H54 (cell line): ENCODE measurements around the gene PTDSS2.
"Not testable (repeated sequence)": the region's sequence is repeated elsewhere in the genome, so short reads cannot be mapped to it uniquely, and the experiment has no call there.

Experiments used
- DNase-seq: peaks from one replicate; pipeline ENCODE4 v3.0.0; 2011; ENCODE audit warnings: low spot score, mixed read lengths; ENCODE audit not compliant: insufficient read length
- FAIRE-seq: peaks from 3 replicates; lab custom pipeline; 2011; peaks lifted over from hg19 to GRCh38; lab: Jason Lieb, UNC
- POLR2A ChIP-seq: IDR thresholded peaks from 2 replicates; pipeline ENCODE4 v1.6.1; 2011; ENCODE audit warnings: low read depth, mild to moderate bottlenecking, low read length

Gene PTDSS2

DNA sequence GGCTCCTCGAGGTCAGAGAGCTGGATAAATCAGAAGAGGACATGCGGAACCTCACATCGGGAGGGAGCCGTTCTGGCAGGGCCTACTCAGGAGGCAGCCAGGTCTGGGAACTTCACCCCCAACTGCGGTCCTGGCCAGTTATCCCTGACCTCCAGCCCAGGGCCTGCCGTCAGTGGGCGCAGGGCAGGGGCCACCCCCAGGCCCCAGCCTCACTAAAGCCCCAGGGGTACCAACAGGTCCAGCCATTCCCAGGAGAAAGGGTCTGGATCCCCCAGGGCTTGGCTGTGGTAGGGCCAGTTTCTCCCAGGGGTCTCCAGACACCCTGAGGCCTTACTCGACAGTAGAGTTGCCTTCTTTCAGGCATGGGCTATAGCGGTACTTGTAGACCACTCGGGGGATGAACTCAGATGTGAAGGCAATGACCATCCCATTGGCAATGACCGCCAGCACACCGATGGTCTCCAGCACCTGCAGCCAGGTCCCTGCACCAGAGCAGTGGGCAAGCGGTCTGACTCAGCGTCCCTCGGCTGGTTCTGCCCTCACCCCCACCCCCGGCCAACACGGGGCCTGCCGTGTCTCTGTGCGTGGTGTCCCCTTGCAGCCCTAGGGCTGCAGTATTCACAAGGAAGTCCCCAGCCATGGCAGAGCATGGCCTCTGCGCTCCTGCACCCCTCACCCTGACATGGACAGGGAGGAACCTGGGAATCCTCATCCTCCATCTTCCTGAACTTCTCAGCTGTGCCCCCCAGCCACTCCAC is 30.7 kb upstream of the PTDSS2 start:
- FAIRE-seq = no peak
- DNase-seq = no peak
- no peak for TF ChIP-seq POLR2A

DNA sequence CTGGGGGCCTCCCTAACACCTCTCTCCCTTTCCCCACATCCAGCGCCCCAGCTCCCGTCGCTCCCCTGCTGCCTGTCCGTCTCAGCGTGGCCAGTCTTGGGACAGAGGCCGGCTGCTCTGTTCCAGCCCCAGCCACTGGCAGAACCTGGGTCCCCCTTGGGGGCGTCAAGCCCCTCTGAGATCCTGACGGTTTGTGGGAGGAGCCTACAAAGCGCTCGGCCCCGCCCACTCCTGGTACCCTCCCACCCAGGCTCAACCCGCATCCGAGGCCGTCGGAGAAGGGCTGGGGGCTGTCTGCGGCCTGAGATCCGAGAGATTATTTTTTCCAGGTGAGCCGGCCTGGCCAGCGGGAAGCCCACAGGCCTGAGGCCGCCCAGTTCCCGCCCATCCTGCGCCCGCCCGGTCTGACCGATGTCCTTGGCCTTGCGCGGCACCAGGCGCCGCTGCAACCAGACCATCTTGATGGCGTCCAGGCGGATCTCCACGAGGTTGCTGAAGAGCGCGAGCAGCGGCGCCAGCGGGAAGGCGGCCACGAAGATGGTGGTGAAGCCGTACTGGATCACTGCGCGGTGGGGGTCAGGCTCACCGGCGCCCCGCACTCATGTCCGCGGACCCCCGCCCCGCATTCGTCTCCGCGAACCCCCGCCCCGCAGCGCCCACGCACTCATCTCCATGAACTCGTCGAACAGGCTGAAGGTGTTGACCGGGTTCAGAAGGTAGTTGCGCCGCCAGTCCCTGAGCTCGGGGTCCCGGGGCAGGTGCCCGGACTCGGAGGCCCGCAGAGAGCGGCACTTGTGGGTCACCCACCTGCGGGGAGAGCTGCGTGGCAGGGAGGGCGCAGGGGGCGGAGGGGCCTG is 29.8 kb upstream of the PTDSS2 start:
- no peak for TF ChIP-seq POLR2A
- DNase-seq (no peak), FAIRE-seq (no peak)

DNA sequence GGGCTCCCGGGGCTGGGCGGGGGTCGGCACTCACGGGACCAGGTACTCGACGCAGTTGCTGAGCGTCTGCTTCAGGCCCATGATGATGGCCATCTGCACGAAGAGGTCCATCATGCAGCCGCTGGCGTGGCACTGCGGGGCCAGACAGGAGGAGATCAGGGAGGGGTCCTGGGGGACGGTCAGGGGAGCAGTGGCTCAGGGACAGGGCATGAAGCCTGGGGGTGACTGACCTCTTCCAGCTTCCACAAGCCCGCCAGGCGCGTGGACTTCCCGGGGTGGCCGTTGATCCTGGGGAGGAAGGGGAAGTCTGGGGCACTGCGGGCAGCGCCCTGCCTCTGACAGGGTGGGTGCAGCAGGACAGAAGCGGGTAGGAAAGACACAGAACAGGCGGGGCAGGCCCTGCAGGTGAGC is 29.2 kb upstream of the PTDSS2 start:
- no peak for TF ChIP-seq POLR2A
- DNase-seq = no peak
- FAIRE-seq = no peak

DNA sequence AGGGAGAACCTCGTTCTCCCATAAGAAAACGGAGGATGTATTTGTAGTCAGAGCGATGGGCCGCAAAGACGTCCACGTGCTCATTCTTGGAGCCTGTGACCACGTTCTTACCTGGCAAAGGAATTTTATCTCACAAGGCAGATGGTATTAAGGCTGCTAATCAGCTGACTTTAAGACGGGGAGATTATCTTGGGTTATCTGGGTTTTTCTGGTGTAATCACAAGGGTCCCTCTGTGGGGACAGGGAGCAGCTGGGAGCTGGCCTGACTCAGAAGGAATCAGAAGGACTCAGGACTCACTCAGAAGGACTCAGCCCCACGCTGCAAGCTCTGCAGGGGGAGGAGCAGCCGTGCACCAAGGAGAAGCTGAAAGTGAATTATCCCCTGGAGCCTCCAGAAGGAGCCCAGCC is 27.8 kb upstream of the PTDSS2 start:
- TF ChIP-seq POLR2A = no peak
- DNase-seq (no peak), FAIRE-seq (no peak)

DNA sequence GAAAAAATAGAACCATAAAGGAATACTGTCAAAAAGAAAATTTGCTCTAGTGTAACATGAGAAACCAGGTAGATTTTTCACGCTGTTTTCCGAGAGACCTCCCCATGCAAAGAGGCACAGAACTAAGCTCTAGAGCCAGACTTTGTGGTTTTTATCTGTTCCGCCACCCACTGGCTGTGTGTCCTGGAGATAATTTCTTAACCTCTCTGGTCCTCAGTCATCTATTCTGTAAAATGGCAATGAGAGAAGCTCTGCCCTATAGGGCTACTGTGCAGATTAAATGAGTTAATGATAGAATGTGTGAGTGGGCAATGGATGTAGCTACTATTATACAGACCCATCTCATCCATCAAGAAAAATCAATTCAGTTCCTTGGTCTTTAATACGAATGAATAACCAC is 25.8 kb upstream of the PTDSS2 start:
- DNase-seq (no peak), FAIRE-seq (no peak)
- TF ChIP-seq POLR2A = no peak

DNA sequence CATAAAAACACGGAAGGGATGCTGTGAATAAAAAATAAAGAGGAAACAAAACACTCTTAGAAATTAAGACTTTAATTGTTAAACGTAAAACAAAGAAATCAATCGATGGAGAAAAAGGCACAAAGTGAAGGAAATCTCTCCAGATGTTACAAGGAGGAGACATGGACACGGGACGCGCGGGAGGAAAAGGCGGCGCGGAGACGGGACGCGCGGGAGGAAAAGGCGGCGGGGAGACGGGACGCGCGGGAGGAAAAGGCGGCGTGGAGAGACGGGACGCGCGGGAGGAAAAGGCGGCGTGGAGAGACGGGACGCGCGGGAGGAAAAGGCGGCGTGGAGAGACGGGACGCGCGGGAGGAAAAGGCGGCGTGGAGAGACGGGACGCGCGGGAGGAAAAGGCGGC is 25.3 kb upstream of the PTDSS2 start:
- not testable (repeated sequence) for FAIRE-seq, DNase-seq

DNA sequence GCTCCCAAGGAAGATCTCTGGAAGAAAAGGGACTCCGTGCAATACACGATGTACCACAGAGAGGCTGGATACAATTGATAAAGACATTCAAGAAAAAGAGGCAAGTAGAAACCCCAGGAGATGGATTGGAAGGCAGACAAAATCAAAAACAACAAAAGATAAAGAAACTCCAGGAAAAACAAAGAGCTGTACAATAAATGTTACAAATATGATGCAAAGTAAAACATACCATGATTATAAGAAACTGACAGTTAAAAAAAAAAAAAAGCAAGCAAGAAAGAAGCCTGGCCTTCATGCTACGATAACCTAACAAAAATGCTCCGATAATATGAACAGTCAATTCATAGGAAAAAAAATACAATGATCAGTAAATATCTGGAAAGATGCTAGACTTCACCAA is 24.8 kb upstream of the PTDSS2 start:
- FAIRE-seq = no peak

DNA sequence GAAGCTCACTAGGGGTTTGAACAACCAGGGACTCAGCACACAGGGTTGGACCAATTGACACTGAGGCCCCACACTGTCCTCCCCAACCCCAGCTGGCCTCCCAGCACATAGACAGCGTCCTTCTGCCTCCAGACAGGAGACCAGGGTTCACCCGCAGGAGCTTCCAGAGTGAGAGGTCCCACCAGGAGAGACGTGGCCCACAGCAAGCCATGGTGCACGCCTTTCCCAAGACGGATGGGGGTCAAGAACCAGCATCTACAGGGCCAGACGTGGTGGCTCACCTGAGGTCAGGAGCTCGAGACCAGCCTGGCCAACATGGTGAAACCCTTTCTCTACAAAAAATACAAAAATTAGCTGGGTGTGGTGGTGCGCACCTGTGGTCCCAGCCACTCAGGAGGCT is 23.2 kb upstream of the PTDSS2 start:
- no peak for FAIRE-seq
- no peak for TF ChIP-seq POLR2A
- no peak for DNase-seq

More for the DNA sequence above, 24.8 kb upstream of the PTDSS2 start:
- DNase-seq = no peak
- TF ChIP-seq POLR2A = no peak

DNA sequence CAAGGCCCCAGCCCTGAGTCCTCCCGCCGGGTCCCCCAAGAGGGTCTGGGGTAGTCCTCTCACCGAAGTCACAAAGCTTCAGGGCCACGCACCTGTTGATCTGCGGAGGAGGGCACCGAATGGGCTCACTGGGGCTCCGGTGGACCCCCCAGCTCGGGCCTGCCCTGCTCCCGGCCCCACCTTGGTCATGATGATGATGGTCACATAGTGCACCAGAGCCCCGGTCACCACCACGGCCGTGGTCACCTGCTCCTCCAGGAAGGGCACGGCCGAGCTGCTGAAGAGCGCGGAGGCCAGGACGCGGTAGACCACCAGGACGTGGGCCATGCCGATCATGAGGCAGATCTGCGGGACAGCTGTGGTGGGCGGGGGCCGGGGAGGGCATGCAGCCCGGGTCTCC is 21.8 kb upstream of the PTDSS2 start:
- TF ChIP-seq POLR2A = no peak
- no peak for DNase-seq
- FAIRE-seq = no peak

DNA sequence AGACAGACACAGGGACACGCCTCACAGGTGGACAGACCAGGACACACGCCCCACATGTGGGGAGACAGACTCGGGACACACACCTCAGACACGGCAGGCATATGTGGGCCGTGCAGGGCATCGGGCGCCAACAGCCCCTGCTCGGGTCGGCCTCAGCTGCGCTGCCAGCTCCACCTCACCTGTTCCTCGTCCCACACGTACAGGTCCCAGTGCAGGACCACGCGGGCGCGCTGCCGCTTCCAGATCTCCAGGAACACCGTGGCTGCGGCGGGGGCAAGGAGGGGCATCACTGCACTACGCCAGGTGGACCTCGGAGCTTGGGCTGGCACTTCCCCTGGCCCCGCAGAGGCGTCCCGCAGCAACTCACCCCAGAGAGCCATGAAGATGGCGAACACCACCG is 20.7 kb upstream of the PTDSS2 start:
- DNase-seq = no peak
- FAIRE-seq = no peak
- TF ChIP-seq POLR2A = no peak

DNA sequence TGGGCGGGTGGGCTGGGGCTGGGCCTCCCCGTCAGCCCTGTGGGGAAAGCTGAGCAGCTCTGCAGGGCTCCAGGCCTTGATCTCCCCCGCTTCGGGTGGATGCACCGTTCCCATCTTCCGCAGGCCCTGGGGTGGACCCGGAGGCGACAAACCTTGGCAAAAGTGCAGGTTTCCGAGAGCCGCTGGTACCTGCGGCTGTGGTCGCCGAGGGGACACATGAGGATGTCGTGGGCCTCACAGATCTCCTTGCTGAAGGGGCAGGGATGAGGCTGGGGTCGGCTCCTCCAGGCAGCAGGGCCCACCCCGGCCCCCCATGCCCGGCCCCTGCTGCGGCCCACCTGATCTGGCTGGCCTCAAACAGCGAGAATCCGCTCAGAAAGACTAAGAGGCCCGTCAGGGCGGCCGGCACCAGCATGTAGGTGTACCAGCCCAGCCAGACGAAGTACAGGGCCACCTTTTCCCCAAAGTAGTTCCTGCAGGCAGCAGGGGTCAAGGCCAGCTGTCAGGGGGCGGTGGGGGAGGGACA is 20.1 kb upstream of the PTDSS2 start:
- FAIRE-seq (no peak), DNase-seq (no peak)
- TF ChIP-seq POLR2A = no peak

DNA sequence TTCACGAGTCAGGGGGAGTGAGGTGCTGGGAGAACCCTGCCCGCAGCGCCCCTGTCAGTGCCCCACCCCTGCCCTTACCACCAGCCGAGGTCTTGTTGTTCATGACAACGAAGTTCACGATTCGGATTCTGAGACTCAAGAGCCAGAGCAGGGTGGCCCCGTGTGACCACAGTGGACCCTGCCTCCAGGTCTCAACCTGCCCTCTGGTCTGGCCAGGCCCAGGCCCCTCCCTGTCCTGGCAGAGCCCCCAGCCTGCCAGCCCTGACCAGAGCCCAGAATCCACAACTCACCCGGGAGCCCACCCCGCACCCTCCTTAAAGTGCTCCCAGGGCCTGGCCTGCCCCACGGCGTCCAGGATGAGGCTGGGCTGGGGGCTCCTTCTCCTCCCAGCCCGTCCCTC is 18.2 kb upstream of the PTDSS2 start:
- no peak for DNase-seq
- no peak for FAIRE-seq
- TF ChIP-seq POLR2A = no peak

DNA sequence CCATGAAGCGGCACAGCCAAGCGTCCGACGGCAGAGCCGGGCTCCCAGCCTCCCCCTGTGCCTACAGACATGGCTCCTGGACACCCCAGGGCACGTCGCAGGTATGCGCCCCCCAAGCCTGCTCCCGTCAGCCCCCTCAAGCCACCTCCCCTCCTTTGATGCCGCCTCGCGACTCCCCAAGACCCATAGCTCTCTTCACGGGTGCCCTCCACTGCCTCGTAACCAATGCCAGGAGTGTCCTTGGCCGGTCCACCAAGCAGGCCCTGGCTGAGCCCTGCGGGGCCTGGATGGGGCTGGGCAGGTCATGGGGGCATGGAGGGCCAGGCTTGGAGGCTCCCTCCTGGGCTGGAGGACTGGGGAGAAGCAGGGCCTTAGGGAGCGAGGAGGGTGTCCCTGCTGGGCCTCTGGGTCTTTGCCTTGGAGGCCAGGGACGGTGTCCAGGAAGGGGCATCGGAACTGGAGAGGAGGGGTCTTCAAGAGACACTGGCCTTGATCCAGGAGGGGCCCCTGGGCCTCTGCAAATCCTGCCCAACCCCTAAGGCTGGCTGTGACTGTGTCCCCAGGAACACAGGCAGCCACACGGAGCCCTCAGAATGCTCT is 17.5 kb upstream of the PTDSS2 start:
- FAIRE-seq = no peak
- TF ChIP-seq POLR2A = no peak
- no peak for DNase-seq

DNA sequence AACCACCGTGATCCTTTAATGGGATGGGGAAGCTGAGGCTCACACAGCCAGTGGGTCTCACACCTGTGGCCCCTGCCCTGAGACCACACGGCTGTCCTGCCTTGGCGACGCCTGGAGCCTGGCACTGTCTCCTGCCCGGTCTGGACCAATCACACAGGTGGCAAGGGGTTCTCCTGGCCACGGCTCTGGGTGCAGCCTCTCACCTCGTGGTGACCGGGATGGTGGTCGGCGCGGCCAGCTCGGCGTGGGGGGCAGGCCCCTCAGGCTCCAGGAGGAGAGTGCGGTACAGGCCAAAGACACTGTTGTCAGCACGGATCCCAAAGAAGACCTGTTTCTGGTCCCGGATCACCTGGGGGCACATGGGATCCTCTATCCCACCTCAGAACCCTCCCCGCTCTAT is 17.0 kb upstream of the PTDSS2 start:
- DNase-seq (no peak), FAIRE-seq (no peak)
- no peak for TF ChIP-seq POLR2A
